DND-41 (cell line): Measurements from ENCODE around the gene IFIT5.

ENCODE experiments used
- ATAC-seq: fragments of 200-7000 bp; cut with Tn5 transposase; 3 replicates; pipeline ENCODE4 v1.9.1; 2021; ENCODE audit warnings: low read depth; ENCODE audit not compliant: insufficient read depth
- DNase-seq: peaks from one replicate; pipeline ENCODE4 v3.0.0-alpha.2; 2020
- H2AFZ ChIP-seq: 2 replicates; pipeline ENCODE4 v1.6.0; 2012; ENCODE audit warnings: low read depth, low read length
- H3K27ac ChIP-seq: 2 replicates; pipeline ENCODE4 v1.5.1; 2012; ENCODE audit warnings: low read length, inconsistent platforms
- H3K27me3 ChIP-seq: fragments of 200-600 bp; sonication (generic); 2 replicates; pipeline ENCODE4 v1.6.0; 2012; ENCODE audit warnings: low read length, mild to moderate bottlenecking, inconsistent platforms; ENCODE audit not compliant: insufficient read depth, poor library complexity
- H3K36me3 ChIP-seq: 2 replicates; pipeline ENCODE4 v1.5.1; 2012; ENCODE audit warnings: low read length, inconsistent platforms; ENCODE audit not compliant: insufficient read depth
- H3K4me1 ChIP-seq: 2 replicates; pipeline ENCODE4 v1.5.1; 2012; ENCODE audit warnings: mild to moderate bottlenecking, low read length; ENCODE audit not compliant: insufficient read depth
- H3K4me2 ChIP-seq: 2 replicates; pipeline ENCODE4 v1.6.0; 2012; ENCODE audit warnings: mild to moderate bottlenecking, moderate library complexity, low read length, inconsistent platforms; ENCODE audit not compliant: insufficient read depth
- H3K4me3 ChIP-seq, 2 experiments: fragments of 200-600 bp in 1 of 2; shearing (Covaris generic) in 1 of 2; 2 replicates each; pipeline ENCODE4 v1.5.1; 2012 to 2016; ENCODE audit warnings: inconsistent platforms in 2 of 2, low read length in 2 of 2, mild to moderate bottlenecking in 2 of 2, low read depth in 1 of 2, moderate library complexity in 1 of 2
- H3K79me2 ChIP-seq: 2 replicates; pipeline ENCODE4 v1.6.0; 2012; ENCODE audit warnings: low read length, inconsistent platforms; ENCODE audit not compliant: insufficient read depth
- H3K9ac ChIP-seq: 2 replicates; pipeline ENCODE4 v1.6.0; 2012; ENCODE audit warnings: low read depth, mild to moderate bottlenecking, inconsistent platforms, low read length, moderate library complexity
- H3K9me3 ChIP-seq: 2 replicates; pipeline ENCODE4 v1.5.1; 2012; ENCODE audit warnings: low read length, moderate library complexity, mild to moderate bottlenecking, inconsistent platforms; ENCODE audit not compliant: insufficient read depth, severe bottlenecking
- H4K20me1 ChIP-seq: 2 replicates; pipeline ENCODE4 v1.6.0; 2012; ENCODE audit warnings: low read length; ENCODE audit not compliant: insufficient read depth
- CTCF ChIP-seq: IDR thresholded peaks from 2 replicates; pipeline ENCODE4 v1.5.1; 2012; ENCODE audit warnings: borderline replicate concordance, low read length, moderate library complexity, mild to moderate bottlenecking; ENCODE audit not compliant: poor library complexity, severe bottlenecking; ENCODE audit errors: extremely low read depth
- EZH2 ChIP-seq: IDR thresholded peaks from 3 replicates; pipeline ENCODE4 v1.6.1; 2012; ENCODE audit warnings: borderline replicate concordance, low read depth, mild to moderate bottlenecking, moderate library complexity, low read length, inconsistent platforms; ENCODE audit not compliant: severe bottlenecking

Gene IFIT5

GRCh38 chr10:89468191-89468965 is 54.0 kb downstream of the IFIT5 start:
- no peaks in the 10 kb centered on the region for H3K4me1 ChIP-seq
- H3K9ac ChIP-seq: no peak overlapping the region
- H3K4me3 ChIP-seq: no peak overlapping the region
- peaks cover 13% of the 10 kb centered on the region for H3K27me3 ChIP-seq
- no peaks in the 10 kb centered on the region for H3K36me3 ChIP-seq
- DNase-seq (no peak), ATAC-seq (no peak)
- H3K27ac ChIP-seq: no peak overlapping the region
- H3K79me2 ChIP-seq: no peaks in the 10 kb centered on the region
- H3K9me3 ChIP-seq: no peaks in the 10 kb centered on the region
- no peak overlapping the region for H2AFZ ChIP-seq
- no peaks in the 10 kb centered on the region for H4K20me1 ChIP-seq
- H3K4me2 ChIP-seq: no peak overlapping the region
- TF ChIP-seq CTCF (no peak), EZH2 (no peak)

GRCh38 chr10:89469517-89469916 is 55.1 kb downstream of the IFIT5 start:
- H3K79me2 ChIP-seq: no peaks in the 10 kb centered on the region
- H3K36me3 ChIP-seq: no peaks in the 10 kb centered on the region
- H3K9ac ChIP-seq: no peak overlapping the region
- H3K27ac ChIP-seq: no peak overlapping the region
- H3K27me3 ChIP-seq: peaks cover 16% of the 10 kb centered on the region
- DNase-seq (no peak), ATAC-seq (no peak)
- TF ChIP-seq CTCF (no peak), EZH2 (no peak)
- H3K4me3 ChIP-seq: no peak overlapping the region
- H4K20me1 ChIP-seq: no peaks in the 10 kb centered on the region
- H3K9me3 ChIP-seq: no peaks in the 10 kb centered on the region
- no peak overlapping the region for H2AFZ ChIP-seq
- H3K4me1 ChIP-seq: no peaks in the 10 kb centered on the region
- no peak overlapping the region for H3K4me2 ChIP-seq
